HEK293T (cell line): Measurements from ENCODE around the gene ITGA4.

Experiments used
- ARNT ChIP-seq: fragments of 450-650 bp; IDR thresholded peaks from 2 replicates; pipeline ENCODE4 v1.6.1; 2017; ENCODE audit warnings: mild to moderate bottlenecking
- BHLHE40 ChIP-seq: fragments of 450-650 bp; IDR thresholded peaks from 2 replicates; pipeline ENCODE4 v1.6.1; 2016; ENCODE audit warnings: mild to moderate bottlenecking, moderate library complexity, borderline replicate concordance
- ELF4 ChIP-seq: fragments of 450-650 bp; IDR thresholded peaks from 2 replicates; pipeline ENCODE4 v1.6.1; 2017; ENCODE audit warnings: antibody characterized with exemption
- FOXK2 ChIP-seq: fragments of 450-650 bp; IDR thresholded peaks from 2 replicates; pipeline ENCODE4 v1.6.1; 2016; ENCODE audit warnings: mild to moderate bottlenecking
- PKNOX1 ChIP-seq: fragments of 450-650 bp; IDR thresholded peaks from 2 replicates; pipeline ENCODE4 v1.6.1; 2016
- SP1 ChIP-seq: fragments of 450-650 bp; IDR thresholded peaks from 2 replicates; pipeline ENCODE4 v1.6.1; 2017
- SUZ12 ChIP-seq: fragments of 450-650 bp; IDR thresholded peaks from 2 replicates; pipeline ENCODE4 v1.6.1; 2016; ENCODE audit warnings: mild to moderate bottlenecking

GRCh38 chr2:181467966-181468707 lies 11.0 kb downstream of the ITGA4 start:
- no peak for TF ChIP-seq BHLHE40
- no peak for TF ChIP-seq ARNT
- TF ChIP-seq SUZ12 = no peak
- TF ChIP-seq FOXK2 = no peak
- TF ChIP-seq SP1 = no peak
- TF ChIP-seq ELF4 = no peak
- TF ChIP-seq PKNOX1 = no peak
